Testis (tissue), 3 donors: ENCODE measurements around the gene SMAD6. TPM values are rescaled to one million over a fixed set of nuclear protein-coding genes. Genes with fewer than 3 reads are reported as not detected.

Experiments used
- DNase-seq: peaks from one replicate; pipeline ENCODE4 v3.0.0-alpha.2; 2019
- H3K27ac ChIP-seq, 2 donors: fragments of 200-600 bp; sonication (generic); one replicate each; pipeline ENCODE4 v1.5.1; 2019
- H3K27me3 ChIP-seq: fragments of 200-600 bp; sonication (generic); one replicate; pipeline ENCODE4 v1.5.1; 2019
- H3K36me3 ChIP-seq: fragments of 200-600 bp; sonication (generic); one replicate; pipeline ENCODE4 v1.5.1; 2017; ENCODE audit warnings: low read depth; ENCODE audit errors: missing control alignments
- H3K4me1 ChIP-seq: fragments of 200-600 bp; sonication (generic); one replicate; pipeline ENCODE4 v1.5.1; 2019
- H3K4me3 ChIP-seq, 2 donors: fragments of 200-600 bp; sonication (generic); one replicate each; pipeline ENCODE4 v1.5.1; 2017 to 2019
- H3K9me3 ChIP-seq: fragments of 200-600 bp; sonication (generic); one replicate; pipeline ENCODE4 v1.5.1; 2017
- POLR2A ChIP-seq: fragments of 450-650 bp; IDR thresholded peaks from one replicate; pipeline ENCODE4 v1.6.1; 2017; ENCODE audit warnings: antibody characterized with exemption, mild to moderate bottlenecking, moderate library complexity
- WGBS, 2 donors: methylation state at CpG; one replicate each; pipeline ENCODE4 v1.1.5; 2018; 5-methylcytosine and 5-hydroxymethylcytosine counted together
- intact Hi-C: fragments of 100-400 bp; cut with DNase I; formaldehyde crosslinking; loops from one replicate; pipeline ENCODE4 v1.15.1; 2023; ENCODE audit warnings: low total_unique reads
- polyA plus RNA-seq: library from polyadenylated mRNA; stranded (reverse); fragments of 350-450 nt; fragmentation: Illumina TruSeq; extraction: RNeasy Lipid Tissue Mini Kit (QIAGEN cat#74804); gene quantifications from one replicate; pipeline ENCODE4 v1.2.3, GENCODE V29; 2014; ENCODE audit warnings: low read depth, low replicate concordance; ENCODE audit not compliant: insufficient read depth
- total RNA-seq, 2 donors: library from RNA; depleted of rRNA; stranded (reverse); fragments of >200 nt; gene quantifications; one replicate each; pipeline ENCODE4 v1.2.3, GENCODE V29; 2016
- TF ChIP-seq, protein P1 (sequence below), 3 experiments: fragments of 450-650 bp in 2 of 3; fragments of 200-600 bp in 1 of 3; sonication (generic) in 1 of 3; IDR thresholded peaks; one replicate each; pipeline ENCODE4 v1.5.1; 2016 to 2019; ENCODE audit warnings: antibody characterized with exemption in 3 of 3, mild to moderate bottlenecking in 2 of 3, moderate library complexity in 1 of 3

SMAD6 gene
- total and polyA plus RNA-seq, 3 donors from 2014 or later, result 3.2 to 19.4 (median 17.5) TPM

DNA sequence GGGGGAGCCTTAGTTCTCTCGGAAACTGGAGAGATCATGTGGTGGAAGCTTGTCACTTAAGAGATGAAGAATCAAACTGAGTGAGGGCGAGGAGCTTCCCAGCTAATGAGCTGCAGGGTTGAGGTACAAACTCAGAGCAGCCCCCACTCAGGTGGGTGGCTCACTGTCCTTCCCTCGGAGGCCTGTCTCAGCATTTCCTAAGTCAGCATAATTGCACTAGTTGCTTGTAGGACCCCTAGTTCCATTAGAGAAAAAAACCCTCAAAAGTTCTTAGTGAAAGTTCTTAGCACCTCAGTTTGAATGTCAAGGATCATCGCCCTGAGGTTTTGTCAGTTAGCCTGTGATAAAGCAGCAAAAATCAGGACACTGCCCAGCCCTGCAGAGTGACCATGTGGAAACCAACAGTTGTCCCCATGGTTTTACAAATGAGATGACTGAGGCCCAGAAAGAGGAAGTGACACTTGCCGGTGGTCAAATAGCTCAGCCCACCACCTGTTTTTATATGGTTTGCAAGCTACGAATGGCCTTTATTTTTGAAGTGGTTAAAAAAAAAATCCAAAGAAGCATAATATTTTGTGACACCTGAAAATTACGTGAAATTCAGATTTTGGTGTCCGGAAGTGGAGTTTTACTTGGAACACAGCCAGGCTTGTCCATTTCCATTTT, 11.9 kb downstream of the SMAD6 start:
- Histone ChIP-seq H3K27ac (no peak overlapping the region), H3K4me3 (no peak overlapping the region), H3K27me3 (no peaks in the 10 kb centered on the region), H3K9me3 (no peaks in the 10 kb centered on the region), H3K4me1 (peaks cover 23% of the 10 kb centered on the region), H3K36me3 (no peaks in the 10 kb centered on the region)
- no peak for TF ChIP-seq POLR2A
- TF ChIP-seq, protein P1, sequence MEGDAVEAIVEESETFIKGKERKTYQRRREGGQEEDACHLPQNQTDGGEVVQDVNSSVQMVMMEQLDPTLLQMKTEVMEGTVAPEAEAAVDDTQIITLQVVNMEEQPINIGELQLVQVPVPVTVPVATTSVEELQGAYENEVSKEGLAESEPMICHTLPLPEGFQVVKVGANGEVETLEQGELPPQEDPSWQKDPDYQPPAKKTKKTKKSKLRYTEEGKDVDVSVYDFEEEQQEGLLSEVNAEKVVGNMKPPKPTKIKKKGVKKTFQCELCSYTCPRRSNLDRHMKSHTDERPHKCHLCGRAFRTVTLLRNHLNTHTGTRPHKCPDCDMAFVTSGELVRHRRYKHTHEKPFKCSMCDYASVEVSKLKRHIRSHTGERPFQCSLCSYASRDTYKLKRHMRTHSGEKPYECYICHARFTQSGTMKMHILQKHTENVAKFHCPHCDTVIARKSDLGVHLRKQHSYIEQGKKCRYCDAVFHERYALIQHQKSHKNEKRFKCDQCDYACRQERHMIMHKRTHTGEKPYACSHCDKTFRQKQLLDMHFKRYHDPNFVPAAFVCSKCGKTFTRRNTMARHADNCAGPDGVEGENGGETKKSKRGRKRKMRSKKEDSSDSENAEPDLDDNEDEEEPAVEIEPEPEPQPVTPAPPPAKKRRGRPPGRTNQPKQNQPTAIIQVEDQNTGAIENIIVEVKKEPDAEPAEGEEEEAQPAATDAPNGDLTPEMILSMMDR (IDR thresholded peaks at IDR 0.05), result no peak
- intact Hi-C loops, result no loop called here
- 85 to 86% methylated on average over 8 of the region's 8 CpGs for WGBS, 2 donors
- DNase-seq, result no peak

DNA sequence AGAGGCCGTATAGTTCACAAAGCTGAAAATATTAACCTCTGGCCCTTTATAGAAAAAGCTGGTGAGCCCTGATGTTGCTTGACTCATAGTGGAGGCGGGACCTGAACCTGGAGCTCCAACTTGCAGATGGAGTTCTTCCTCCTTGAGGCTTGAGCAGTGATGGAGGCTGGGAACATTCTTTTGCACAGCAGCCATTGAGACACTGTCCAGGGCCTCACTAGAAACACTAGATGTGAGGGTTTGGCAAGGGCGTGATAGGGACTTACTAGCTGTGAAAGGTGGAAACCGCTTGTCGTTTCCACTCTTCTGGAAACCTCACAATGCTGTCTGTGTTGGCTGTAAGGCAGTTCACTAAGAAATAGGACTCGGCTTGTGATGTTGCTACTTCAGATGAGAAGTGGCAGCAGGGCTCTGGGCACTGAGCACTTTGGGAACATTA, 12.5 kb downstream of the SMAD6 start:
- no peaks in the 10 kb centered on the region for H3K36me3 ChIP-seq
- no peak for TF ChIP-seq POLR2A
- TF ChIP-seq, protein P1 (IDR thresholded peaks at IDR 0.05), result no peak
- peak overlapping the region in 1 of 2 donors; percentile 4 for H3K27ac ChIP-seq
- H3K9me3 ChIP-seq, result no peaks in the 10 kb centered on the region
- no peak overlapping the region for H3K4me3 ChIP-seq
- intact Hi-C loops, result no loop called here
- no peaks in the 10 kb centered on the region for H3K27me3 ChIP-seq
- 58 to 77% methylated on average over 6 of the region's 6 CpGs for WGBS, 2 donors
- H3K4me1 ChIP-seq, result peaks cover 23% of the 10 kb centered on the region
- no peak for DNase-seq

DNA sequence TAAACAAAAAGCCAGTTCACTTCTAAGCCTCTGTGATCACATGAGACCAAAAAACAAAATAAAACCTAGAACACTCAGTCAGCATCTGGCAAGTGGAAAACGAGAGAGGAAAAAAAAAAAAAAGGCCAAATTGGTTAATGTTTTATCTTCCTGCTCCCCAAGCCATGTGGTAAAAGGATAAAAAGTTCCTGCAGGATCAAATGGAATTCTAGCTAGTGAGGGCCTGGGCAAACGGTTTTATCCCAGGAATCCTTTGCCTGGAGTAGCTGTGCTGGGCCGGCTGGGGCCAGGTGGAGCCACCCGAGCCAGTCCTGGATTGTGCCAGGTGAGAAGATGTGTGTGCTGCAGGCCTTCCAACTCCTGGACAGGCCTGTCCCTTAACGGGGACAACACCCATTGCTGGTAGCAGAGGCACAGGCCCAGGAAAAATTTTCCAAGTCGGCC, 13.2 kb downstream of the SMAD6 start:
- H3K9me3 ChIP-seq, result no peaks in the 10 kb centered on the region
- peaks cover 22% of the 10 kb centered on the region for H3K4me1 ChIP-seq
- no peak for DNase-seq
- WGBS, 2 donors, result 57 to 58% methylated on average over 6 of the region's 6 CpGs
- H3K4me3 ChIP-seq, result no peak overlapping the region
- no peak for TF ChIP-seq POLR2A
- TF ChIP-seq, protein P1 (IDR thresholded peaks at IDR 0.05), result no peak
- H3K27me3 ChIP-seq, result no peaks in the 10 kb centered on the region
- H3K27ac ChIP-seq, result peak overlapping the region in 1 of 2 donors; percentile 4
- H3K36me3 ChIP-seq, result no peaks in the 10 kb centered on the region
- intact Hi-C loops, result no loop called here

DNA sequence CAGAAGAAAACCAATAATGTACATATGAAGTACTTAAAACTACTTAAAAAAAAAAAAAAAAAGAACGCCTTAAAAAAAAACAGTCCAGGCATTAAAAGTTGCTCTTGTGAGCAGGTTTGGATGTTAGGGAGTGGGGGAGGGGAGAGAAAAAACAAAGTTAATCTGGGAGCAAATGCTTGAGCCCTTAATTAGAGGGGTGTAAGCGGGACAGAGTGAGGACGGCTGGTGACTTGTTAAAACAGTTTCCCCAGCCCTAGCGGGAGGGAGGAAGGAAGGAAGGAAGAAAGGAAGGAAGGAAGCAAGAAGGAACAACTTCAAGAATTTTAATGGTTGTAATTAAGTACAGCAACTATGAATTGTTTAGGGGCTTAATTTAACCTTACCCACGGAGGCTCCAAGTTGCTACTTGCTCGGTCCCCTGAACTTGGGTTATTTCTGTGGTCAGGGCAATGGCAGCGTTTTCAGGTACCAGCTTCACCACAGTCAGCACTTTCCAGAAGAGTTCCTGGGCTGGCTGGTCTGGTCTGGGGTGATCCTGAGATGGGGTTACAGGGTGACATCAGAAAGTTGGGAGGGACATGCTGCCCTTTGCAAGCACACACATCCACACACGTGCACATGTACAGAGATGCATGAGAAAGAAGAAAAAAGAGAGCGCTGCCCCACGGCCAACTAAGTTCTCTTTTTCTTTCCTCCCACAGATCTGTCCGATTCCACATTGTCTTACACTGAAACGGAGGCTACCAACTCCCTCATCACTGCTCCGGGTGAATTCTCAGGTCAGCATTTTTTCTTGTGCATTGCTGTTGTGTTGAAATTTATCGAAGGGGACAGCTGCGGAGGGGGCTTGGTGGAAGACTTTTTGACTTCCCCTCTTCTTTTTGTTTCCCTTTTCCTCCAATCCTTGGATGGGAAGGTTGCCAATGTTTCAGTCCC, 14.0 kb downstream of the SMAD6 start:
- no peak for TF ChIP-seq POLR2A
- TF ChIP-seq, protein P1 (IDR thresholded peaks at IDR 0.05), result no peak
- Histone ChIP-seq H3K4me3 (no peak overlapping the region), H3K27ac (no peak overlapping the region), H3K27me3 (no peaks in the 10 kb centered on the region), H3K4me1 (peaks cover 14% of the 10 kb centered on the region), H3K9me3 (no peaks in the 10 kb centered on the region), H3K36me3 (no peaks in the 10 kb centered on the region)
- no peak for DNase-seq
- WGBS, 2 donors, result 59 to 64% methylated on average over 15 of the region's 15 CpGs
- intact Hi-C loops, result no loop called here
